HG03280 (cell line): ENCODE data around the gene IRF5.
"Not testable (repeated sequence)": the region's sequence is repeated elsewhere in the genome, so short reads cannot be mapped to it uniquely, and the experiment has no call there.

ENCODE experiments used
- ATAC-seq: cut with Tn5 transposase; IDR thresholded peaks from one replicate; pipeline ENCODE4 v1.9.1; 2021; ENCODE audit warnings: mild to moderate bottlenecking, moderate library complexity; ENCODE audit not compliant: unreplicated experiment

The IRF5 gene

DNA sequence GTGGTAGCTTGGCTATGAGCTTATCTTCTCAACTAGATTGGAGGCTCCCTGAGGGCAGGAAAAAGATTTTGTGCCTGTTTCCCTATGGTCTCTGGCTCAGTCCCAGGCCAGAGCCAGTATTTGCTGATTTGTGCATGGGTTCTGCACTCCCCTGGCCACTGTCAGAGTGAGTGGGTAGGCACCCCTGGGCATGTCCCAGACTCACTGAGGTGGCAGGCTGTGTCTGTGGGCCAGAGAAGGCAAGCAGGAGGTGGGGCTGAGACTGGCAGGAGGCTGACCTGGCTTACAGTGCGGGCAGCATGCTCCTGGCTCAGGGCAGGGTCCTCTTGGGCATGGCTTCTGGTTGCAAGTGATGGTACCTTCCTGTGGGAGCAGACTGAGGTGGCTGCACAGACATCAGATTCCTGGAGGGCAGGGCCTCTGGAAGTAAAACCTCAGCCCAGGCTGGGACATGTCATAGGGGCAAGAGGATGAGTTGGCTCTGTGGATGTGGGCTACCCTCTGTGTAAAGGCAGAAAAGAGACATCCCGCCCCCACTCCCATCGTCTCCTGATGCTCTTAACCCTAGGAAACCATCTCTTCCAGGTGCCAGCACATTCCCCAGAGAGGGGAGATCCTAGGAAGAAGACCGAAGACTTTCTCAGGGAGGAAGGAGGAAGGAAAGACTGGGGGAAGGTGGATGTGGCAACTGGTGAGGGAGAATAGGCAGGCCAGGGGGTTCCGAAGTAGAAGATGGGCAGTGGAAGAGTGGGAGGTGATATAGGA lies 31.5 kb upstream of the IRF5 start:
- ATAC-seq: no peak

DNA sequence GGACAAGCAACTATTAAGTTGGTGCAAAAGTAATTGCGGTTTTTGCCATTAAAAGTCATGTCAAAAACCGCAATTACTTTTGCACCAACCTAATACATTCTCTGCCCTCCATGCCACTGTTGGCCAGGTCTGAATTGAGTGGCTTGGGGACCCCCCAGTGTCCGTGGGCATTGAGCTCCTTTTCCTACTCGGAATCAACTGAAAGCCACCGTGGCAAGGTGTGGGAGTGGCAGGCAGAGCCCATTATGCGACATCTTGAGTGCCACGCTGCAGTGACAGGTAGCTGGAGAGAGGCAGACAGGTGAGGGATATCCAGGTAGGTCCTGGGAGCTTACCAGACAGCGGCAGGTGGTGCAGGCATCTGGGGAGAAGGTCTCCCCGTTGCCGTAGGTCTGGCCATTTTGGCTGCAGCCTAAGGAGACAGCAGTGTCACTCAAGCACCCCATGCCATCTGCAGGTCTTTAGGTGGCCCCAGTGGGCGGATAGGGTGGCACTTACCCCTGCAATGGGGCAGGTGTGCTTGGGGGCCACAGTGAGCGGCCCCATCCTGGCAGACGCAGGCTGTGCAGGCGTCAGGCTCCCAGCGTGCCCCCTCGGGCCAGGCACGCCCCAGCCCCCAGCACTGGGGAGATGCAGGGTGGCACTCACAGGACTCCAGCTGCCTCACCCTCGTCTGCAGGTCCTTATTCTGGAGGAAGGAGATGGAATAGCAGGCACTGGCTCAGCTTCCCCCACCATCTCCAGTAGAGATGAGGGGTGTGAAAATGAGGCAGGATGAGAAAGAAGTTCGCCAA lies 30.8 kb upstream of the IRF5 start:
- no peak for ATAC-seq

DNA sequence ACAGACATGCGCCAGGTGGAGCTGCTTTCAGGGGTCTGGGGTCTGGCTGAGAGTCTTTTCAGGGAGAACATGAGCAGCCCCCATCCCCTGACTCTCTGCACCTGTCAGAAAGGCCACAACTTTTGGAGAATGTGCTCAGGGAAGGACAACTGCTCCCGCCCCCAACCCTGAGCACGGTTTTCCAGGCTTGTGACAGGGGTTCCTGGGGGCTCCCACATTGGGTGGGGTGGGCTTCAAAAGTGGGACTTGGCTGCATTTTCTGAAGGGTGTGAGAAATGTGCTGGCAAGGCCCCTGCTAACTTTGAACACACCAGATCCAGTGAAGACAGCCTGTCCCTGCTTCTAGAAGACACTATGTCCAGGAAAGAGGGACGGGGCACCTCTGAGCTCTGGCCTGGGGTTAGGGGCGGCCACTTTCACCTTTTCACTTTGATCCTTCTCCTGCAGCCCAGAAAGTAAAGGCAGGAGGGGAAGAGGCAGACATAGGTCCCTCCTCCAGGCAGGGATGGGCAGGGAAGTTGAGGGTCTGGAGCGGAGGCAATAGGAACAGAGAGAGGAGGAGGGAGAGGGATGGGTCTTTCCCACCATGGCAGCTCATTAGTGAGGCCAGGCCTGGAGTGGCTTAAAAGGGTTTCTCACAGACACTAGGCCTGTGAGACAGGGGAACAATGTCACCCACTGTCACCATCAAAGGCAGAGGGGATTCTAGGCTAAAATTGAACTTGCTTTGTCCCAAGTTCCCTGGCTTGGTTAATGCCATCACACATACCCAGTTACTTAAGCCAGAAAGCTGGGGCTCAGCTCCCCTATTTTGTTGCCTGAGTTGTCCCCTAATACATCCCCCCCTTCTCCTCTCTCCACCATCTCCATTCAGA lies 28.7 kb upstream of the IRF5 start:
- no peak for ATAC-seq

DNA sequence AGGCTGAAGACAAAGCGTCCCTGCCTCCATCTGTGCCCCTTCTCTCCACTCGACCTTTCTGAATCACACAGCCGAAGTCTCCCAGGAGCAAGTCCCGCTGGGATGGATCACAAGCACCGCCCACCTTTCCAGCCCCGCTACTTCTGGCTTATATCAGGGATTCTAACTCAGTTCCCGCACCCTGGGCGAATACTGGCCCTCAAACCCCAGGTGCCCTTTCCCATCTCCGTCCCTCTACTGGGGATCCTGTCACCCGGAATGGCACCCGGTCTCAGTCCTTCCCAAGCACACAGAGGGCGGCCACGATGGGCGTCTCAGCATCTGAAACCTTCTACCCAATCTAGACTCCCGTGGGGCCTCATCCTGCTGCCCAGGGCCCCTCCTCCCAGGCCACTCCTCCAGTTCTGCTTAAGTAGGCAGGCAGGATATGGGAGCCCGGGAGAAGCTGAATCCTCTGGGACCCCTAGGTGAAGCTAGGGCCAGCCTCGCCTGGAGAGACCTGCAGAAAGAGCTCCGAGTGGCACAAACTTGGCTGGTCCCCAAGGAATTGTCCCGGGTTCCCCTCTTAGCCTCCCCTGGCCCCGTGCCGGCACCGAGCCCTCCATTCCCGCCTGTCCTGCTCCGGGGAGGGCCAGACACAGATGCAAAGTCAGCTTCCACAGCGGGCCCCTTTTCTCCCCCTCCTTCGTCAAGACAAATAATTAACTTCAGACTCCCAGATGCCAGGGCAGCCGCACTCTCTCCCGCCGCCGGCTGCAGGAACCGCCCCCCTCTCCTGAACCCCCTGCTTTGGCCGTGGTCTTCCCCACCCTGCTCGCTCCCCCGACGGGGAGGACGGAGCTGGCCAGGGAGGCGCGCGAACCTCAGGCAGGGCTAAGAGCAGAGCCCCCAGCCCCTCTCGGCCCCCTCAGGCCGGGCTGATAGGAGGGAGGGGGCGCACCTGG lies 27.8 kb upstream of the IRF5 start:
- ATAC-seq: no peak

DNA sequence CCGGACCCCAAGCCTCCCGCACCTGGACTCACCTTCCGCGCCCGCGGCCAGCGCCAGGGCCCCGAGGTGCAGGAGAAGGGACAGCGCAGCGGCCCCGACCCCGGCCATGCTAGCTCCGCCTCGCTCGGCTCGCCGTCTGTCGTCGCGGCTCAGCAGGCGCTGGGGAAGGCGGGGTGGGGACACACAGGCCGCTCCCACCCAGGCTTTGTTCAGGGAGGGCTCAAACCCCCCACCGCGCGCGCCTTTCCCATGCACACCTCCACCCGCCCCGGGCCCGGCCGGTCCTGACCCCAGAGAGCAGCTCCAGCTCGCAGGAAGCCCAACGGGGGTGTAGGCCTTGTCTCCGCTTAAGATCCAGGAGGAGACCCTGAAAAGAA lies 27.2 kb upstream of the IRF5 start, which contains the start of gene KCP:
KCP (minus strand) TSS at position 141 of the 377 bp plus-strand sequence; CDS start at position 108, 33 bp downstream.
- ATAC-seq: no peak

DNA sequence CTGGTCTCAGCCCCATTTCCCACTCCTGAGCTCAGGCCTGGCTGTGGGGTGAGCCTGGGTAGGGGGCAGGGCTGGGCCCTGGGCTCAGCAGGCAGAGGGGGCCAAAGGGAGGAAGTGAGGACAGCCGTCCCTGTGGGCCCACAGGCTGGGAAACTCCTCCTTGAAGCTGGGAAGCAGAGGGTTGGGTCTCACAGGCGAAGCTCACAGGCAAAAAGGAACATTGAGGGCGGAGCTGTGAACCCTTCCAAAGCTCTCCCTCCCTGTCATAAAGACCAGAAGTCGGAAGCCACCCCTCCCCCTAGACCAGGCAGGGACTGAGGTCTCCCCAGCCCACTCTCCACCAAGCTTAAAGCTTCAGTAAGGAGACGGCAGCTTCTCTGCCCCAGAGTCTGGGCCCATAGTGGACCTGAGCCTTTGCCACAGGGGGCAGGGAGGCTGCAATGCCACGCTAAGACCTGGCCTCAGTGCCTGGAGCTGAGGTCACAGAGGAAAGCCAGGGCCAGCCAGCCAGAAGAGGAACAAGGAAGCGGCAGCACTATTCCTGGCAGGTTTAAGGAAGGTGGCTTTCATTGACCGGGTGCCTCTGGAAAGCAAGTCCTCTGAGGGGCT lies 26.2 kb upstream of the IRF5 start:
- no peak for ATAC-seq

DNA sequence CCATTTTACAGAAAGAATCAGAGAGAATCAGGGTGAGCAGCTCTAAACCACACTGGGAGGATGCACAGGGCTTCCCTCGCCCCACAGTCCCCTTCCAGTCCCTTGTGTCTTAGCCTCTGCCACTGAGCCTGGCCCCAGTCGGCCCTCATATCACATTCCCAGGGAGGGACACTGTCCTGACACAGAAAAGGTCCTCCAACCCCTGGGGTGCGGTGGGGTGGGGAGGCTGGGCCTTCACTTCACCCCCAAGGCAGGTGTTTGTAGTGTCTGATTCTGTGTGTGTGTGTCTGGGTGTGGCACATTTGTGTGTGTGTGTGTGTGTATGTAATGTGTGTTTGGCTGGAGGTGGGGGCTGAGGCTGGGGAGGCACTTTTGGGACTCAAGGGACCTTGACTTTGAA lies 25.4 kb upstream of the IRF5 start:
- no peak for ATAC-seq

DNA sequence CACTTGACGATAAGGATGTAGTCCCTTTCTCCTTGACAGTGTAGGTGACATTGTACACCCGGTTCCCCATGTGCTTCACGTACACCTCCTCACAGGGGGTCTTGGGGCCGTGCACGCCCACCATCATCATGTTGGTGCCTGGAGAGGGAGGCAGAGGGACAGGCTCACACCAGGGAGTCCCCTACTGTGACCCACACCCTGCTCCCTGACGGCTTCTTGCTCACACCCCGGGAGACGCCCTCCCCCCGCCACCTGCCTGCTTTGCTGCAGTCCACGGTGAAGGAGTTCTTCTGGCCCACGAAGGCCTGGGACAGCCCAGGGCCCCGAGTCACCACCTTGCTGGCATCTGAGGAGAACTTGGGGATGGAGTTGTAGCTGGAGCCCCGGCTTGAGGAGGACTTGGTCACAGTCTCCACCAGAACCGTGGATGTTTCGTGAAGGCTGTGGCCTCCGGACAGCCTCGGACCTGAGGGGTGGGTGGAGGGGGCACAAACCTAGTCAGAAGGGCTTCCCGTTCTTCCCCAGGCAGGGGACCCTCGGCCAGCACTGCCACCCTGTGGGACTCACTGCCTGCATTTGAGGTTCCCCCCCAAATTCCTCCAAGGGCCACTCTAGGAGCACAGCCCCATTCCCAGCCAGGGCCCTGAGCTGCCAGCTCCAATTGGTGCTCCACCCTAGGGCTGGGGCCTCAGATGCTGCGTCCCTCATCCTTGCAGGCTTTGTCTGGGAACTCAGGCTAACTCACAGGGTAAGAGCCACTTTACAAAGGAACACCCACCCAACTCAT lies 24.8 kb upstream of the IRF5 start:
- ATAC-seq: not testable (repeated sequence)

DNA sequence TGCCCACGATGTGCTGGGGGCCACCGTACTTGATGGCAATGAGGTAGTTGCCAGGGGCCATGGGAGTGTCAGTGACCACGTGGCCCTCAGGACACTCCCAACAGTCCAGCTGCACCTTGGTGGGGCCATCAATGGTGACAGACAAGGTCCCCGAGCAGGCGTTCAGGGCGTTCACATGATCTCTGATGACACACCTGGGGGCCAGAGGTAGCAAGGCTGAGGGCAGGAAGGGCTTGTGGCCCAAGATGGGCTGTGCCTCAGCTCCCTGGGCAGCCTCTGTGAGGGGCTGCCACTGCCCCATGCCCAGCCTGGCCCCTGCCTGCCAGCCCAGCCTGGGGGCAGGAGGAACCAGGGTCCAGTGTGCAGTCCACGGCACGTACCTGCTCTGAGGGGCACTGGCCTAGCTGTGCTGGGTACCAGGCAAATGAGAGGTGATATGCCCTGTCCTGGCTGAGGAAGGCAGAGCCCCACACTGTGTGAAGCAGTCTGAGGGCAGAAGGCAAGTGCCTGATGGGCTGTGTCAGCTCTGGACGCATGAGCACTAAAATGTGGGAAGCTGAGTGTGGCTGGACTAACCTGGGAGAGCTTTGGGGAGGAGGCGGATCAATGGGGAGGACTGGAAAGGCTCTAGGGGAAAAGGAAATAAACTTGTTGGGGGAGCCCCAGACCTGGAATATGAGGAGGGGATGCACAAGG lies 23.7 kb upstream of the IRF5 start:
- no peak for ATAC-seq

DNA sequence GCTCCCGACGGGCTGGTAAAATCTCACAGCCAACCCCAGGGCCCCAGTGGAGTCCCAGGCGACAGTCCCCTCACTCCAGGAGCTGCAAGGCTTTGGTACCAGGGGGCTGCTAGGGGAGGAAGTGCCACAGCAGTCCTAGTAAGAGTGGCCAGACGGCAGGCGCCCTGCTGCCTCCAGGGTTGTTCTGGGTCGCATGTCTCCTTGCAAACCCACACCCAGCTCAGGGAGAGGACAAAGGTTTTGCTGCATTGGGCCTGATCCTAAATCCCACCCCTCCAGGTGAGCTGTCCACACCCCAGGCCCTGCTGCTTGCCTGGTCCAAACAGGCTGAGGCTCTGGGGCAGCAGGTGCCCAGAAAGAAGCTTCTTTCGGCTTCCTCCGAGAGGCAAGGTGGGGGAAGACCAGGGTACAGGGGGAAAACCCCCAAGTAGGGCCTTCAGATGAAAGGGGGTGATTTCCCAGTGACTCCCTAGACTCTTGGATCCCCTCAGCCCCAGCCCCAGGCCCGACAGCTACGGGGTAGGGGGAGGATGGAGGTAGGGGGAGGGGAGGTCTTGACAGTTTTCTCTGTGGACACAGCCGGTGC lies 23.1 kb upstream of the IRF5 start:
- ATAC-seq: no peak

DNA sequence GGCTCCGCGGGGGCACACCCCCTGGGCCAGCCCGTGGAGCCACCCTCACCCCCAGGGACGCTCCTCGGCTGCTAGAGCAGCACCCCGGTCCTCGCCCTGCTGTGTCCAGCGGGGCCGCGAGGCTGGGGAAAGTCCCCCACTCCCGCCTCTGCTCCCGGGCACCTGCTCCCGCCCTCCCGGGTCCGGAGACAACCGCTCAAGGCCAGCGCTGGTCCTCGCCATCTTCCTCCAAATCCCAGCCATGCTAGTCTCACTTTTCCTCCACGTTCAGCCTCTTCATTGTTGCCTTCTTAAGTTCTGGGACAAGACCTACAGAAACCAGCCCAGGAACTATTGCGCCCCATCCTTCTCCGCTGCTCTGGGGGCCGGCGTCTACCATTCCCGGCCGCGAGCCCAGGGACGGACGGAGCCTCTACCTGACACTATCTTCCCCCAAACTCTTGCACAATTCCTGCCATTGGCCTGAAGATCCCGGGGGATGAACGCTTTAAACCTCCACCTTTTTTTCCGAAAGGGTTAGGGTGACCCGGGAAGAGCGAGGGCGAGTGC lies 22.4 kb upstream of the IRF5 start:
- ATAC-seq: no peak

DNA sequence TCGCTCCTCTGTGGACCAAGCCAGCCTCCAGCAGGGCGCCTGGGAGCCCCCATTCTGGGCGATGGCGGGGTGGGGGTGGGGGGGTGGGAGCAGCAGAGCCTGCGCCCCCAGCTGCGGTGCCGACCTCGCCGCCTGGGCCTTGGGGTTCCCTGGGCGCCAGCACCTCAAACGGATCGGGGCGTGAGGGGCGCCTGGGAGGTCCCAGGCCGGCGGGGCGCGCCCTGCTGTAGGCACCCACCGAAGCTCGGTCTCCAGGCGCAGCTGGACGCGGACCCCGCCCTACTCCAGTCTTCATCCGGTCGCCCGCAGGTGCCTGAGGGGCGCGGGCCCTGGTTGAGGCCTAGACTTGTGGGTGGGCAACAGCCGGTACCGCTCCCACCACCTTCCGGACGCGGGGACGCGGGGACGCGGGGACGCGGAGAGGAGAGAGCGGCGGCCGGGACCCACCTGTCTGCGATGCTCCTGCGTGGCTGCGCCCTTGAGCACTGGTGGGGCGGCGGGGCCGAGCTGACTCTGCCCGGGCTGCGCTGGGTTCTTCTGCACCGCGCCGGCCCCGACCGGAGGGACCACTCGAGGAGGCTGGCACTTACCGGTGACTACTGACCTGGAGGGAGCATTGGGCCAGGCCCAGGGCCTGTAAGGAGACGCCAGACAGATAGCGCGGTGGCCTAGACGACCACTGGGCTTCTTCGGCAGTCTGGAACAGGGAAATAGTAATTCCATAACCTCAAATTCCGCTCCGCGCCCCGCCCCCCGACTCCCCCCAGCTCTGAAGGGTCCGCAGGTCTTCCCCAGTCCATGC lies 21.7 kb upstream of the IRF5 start:
- ATAC-seq: no peak

DNA sequence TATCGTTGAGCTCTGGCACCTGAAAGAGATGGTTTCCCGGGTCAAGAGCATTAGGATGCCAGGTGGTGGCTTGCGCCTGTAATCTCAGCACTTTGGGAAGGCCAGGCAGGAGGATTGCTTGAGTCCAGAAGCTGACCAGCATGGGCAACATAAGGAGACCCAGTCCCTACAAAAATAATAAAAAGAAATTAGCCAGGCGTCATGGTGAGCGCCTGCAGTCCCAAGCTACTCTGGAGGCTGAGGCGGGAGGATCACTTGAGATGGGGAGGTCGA lies 21.1 kb upstream of the IRF5 start:
- no peak for ATAC-seq

DNA sequence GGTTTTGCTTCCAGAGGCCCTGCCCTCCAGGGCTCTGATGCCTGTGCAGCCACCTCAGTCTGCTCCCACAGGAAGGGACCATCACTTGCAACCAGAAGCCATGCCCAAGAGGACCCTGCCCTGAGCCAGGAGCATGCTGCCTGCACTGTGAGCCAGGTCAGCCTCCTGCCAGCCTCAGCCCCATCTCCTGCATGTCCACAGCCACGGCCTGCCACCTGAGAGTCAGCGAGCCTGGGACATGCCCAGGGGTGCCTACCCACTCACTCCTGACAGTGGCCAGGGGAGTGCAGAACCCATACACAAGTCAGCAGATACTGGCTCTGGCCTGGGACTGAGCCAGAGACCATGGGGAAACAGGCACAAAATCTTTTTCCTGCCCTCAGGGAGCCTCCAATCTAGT lies 20.6 kb upstream of the IRF5 start:
- no peak for ATAC-seq

DNA sequence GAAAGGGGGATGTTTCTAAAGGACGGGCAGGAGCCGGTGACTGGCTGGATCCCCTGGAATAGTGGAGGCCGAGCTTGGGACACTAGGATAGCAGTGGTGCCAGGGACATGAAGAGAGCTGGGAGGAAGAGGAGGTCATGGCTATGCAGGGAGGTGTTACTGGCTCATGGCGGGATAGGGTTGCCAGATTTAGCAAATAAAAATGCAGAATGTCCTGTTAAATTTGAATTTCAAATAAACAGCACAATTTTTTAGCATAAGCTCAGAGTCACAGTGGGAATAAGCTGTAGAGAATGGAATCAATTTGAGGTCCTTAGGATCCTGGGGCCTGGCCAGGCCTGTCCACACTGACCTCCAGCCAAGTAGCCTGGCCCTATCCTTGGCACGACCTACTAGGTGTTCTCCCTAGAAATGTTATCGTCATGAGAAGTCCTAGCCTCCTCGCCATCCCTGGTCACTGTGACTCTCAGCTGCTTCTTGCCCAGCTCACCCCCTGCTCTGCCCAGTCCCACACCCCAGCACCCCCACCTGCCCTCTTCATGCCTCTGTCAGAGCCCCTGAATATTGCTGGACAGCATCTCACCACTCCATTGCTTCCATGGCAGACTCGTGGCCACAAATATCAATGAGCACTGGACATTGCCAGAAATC lies 19.6 kb upstream of the IRF5 start:
- ATAC-seq: no peak

DNA sequence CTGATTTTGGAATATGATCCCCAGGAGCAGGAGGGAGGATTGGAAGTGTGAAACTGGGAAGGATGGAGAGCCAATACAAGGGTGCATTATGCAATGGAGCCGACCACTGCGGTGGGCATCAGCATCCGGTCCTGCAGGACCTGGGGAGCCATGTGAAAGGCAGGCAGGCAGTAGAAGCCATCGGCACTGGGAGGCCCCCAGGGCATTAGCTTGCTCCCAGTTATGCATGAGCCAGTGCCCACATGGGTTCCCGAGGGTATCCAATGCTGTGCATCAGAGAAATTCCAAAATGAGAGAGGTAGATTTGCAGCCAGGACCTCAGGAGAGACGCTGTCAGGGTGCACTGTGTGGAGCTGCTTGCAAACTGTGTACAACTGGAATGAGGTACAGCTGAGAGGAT lies 18.5 kb upstream of the IRF5 start:
- no peak for ATAC-seq
